NAMALWA (cell line): Measurements from ENCODE around the gene DFFB.

Experiments used
- DNase-seq: peaks from one replicate; pipeline ENCODE4 v3.0.0-alpha.2; 2015; ENCODE audit warnings: low spot score

Gene DFFB

GRCh38 chr1:3926956-3927355 is 69.7 kb downstream of the DFFB start:
- no peak for DNase-seq

GRCh38 chr1:3928586-3928985 is 71.3 kb downstream of the DFFB start:
- DNase-seq, result peak; percentile 36

DNA sequence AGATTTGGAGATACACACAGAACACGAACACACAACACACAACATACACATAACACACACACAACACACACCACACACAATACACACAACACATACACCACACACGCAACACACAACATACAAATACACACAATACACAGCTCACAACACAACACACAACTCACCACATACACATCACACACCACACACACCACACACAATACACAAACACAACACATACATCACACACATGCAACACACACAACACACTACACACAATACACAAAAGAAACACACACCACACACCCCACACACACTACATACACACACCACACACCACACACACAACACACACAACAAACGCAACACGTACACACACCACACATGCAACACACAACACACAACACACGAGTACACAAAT is 71.8 kb downstream of the DFFB start:
- no peak for DNase-seq

DNA sequence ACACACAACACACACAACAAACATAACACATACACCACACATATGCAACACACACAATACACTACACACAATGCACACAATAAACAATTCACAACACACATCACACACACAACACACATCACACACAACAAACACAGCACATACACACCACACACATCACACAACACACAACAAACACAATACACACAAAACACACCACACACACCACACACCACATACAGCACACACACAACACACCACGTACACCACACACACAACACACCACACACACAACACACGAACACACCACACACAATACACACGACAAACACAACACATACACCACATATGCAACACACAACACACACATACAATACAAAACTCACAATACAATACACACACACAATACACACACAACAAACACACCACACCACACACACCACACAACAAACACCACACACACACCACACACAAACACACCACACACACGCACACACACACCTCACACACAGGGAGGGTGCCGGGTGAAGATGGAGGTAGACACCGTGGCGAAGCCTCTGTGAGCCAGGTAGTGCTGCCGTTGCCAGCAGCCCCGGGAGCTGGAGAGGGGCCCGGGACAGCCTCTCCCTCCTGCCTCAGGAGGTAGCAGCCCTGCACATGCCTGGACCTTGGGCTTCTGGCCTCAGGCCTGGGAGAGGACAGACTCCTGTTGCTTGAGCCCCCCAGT is 73.2 kb downstream of the DFFB start:
- DNase-seq, result no peak

- DNase-seq, result no peak
Observed at GRCh38 chr1:3931007-3931912, 74.0 kb downstream of the DFFB start.

DNA sequence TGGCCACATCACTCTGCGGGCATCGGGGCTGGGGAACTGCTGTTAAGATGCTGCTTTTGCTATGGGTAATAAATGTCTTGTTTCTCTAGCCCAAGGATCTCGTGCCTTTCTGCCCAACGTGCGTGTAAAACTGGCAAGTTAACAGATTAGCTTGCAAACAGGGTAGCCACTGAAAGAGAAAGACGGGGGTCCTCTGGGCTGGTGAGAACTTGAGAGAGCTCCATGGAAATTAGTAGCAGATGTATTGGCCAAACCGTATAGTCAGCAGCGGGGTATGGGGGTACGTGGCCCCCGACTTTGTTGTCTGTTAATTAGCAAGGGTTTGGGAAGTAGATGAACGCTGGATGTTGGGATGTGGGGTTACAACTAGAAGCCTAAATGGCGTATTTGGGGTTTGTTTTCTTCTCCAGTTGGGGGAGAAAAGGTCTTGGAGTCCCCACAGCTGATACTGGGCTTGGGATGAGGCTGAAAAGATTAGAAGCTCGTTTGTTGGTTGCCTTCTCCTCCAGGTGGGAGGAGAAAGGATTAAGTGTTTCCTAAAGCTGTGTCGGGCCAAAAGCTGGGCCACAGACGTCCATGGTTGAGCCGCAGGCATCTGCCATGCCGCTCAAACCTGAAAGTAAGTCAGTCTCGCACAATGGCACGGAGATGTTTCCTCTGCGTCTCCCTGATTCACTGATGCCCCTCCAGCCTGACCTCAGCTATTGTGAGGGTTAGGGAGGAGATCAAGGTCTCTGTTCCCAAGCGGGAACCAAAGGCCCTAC is 75.1 kb downstream of the DFFB start:
- DNase-seq, result no peak
